SIG-M5 (cell line): ENCODE data around the gene ARID3C.

Experiments
- DNase-seq: peaks from one replicate; lab custom pipeline; 2025; lab: John Stamatoyannopoulos, UW

The ARID3C gene

DNA sequence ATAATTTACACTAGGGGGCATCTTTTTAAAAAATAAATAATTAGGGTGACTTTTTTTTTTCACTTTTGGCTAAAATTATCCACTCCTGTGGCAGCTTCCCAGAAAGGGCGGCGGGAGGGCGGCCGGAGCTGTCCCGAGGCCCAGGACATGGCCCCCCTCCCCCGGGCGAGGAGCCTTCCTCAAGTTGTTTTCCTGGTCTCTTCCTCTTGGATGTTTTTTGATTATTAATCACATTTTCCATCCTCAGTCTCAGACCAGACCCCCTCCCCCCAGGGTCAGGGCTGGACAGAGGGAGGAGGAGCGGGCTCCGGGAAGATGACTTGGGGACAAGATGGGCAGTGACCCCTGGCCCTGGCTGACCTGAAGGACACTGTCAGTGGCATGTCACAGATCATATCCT is 34.7 kb downstream of the ARID3C start:
- no peak for DNase-seq

DNA sequence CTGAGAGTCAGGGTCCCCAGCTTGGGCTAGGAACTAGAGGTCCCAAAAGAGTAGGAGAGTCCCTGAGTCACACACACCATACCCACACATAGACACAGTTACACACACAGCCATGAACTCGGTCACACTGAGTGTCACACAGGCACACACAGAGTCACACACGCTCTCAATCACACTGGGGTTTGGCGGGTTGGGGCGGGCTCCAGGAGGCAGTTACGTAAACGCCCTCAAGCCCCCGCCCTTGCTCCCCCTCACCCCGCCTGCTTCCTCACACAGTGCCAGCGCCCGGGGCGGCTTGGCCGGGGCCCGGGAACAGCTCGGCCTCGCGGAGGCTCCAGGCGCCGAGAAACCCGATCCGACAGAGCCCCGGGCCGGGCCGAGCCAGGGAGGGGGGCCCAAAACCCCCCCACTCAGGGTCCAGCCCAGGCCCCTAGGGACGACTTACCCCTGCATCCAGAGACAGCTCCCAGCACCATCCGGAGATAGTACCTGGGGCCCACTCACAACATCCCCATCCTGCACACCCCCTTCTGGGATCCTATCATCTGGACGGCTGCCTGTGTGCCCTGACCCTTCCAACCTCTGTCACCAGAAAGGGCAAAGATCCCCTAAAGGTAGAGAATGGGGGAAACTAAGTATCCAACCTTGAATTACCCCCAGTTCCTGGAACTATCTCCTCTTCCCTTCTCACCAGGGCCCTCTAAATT is 35.8 kb downstream of the ARID3C start:
- DNase-seq, result no peak

DNA sequence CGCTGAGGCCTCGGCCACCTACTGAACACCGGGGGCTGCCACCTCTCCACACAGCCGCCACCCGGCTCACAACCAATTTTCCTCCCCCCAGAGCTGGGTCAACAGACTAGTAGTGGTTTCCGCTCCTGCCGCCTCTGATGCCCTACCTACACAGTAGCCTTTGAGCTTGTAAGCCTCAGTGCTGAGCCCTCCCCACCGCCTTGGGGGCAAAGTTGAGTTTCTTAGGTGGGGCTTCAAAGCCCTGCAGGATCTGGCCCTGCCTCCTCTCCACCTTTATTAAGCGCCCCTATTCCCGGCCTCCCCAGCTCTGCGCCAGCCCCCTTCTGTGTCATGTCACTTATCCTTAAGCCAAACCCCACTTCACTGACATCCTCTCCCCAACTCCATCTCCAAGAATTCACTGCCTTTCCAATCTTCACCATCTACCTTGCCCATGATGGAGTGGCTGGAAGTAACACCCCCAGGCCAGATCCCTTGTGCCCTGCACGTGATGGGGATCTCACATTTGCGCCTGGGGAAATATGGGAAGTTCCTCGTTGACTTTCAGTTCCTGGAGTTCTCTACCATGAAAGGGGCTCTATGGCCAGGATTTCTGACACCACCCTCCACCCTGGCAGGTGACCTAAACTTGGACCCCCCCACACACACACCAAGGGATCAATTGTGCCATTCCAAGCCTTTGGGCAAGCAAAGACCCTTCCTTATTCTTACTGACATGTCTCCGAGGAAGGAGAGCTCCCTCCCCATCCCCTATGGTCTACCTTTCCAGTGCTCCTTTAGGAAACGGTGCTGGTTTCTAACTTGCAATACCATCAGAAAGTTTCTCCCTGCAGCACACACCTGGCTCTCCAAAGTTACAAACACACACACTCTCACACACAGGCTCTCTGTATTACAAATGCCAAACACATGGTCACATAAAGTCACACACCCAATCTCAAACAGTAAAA is 36.7 kb downstream of the ARID3C start:
- DNase-seq, result no peak

DNA sequence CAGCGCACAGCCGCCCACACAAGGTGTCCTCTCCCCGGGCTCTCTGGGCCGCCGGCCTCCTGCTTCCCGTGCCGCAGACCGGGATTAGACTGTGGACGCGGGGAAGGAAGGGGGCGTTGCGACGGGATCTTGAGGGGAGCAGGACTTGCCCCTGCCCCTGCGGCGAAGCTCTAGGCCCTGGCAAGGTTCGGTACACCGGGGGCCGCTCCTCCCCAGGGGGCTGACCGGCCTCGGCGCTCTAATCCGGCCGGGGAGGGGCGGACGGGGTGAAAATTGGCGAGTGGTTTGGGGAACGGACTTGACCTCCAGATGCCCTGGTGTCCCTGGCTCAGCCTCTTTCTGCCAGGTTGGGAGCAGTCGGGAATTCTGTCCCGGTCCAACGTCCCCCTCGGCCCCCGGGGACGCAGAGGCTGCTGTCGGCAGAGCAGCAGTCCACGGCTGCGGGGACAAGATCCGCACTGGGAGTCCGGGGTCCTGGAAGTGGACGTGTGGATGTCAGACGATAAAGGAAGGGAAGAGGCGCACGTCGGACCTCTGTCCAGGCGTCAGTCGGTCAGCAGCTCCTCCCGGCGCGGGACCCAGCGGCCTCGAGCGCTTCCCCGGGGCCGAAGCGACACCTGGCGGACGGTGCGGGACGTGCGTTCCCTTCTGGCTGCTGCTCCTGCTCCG is 37.5 kb downstream of the ARID3C start:
- no peak for DNase-seq

DNA sequence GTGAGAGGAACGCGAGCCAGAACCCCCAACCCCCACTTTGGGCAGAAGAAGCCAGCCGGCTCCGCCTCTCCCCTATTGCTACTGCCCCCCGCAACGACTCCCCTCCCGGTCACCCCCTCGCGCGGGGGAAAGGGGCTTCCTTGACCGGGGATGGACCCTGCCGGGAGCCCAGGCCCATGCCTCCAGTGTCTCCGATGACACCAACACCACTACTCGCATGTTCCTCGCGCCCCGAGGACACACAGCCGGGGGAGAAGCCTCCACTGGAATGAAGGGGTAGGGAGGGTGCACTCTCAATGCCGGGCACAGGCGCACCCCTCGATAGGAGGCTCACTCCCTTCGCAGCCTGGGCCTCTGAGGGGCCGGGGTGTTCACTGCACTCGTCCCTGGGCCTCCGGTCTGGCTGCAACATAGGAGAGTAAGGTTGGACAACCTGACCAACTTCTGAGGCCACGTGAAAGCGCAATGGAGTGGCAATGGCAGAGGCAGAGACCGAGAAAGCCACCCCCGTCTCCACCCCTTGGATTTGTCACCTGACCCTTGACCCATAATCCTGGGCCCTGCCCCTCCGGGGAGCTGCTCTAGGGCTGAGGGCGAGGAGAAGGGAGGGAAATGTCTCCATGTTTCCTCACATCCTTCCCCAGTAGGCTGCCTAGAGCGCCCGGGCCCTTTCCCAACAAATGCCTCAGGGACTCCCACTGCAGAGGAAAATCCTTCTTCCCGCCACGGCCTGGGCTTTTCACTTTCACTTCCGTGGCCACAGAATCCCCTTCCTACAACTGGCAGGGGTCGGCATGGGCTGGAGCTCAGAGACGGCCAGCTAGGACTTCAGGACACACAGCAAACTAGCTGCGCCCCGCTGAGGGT is 38.3 kb downstream of the ARID3C start:
- no peak for DNase-seq

DNA sequence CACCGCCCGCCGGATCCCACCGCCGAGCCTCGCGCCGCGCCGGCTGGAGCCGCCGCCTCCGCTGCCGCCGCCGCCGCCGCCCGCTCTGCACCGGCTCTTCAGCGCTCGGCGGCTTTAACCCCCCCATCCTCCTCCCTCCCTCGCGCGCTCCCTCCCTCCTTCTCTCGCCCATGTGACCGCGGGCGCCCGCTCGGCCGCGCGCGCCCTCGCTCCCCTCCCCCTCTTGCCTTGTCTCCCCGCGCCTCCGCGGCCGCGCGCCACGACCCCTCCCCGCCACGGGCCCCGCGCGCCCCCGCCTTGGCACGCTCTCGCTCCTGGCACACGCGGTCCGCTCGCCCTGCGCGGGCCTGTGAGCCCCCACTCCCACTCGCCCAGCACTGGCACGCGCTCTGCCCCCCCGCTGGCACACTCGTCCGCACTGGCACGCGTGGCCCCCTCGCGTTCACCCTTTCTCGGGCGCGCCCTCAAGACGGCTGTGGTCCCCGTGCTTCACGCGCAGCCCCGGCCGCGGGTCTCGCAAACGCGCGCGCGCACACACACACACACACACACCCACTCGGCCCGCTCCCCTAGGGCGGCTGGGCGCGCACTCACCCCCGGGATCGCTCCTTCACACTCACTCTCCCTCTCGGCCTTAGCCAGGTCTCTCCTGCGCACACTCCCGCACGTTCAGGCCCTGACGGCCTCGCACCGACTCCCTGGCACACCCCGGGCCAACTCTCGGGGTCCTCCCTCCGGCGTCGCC is 39.1 kb downstream of the ARID3C start, which contains the start of gene CNTFR:
TSS of gene CNTFR (minus strand) at position 89 of the 745 bp plus-strand sequence. CDS start 20,743 bp downstream, outside the sequence.
- DNase-seq, result no peak

DNA sequence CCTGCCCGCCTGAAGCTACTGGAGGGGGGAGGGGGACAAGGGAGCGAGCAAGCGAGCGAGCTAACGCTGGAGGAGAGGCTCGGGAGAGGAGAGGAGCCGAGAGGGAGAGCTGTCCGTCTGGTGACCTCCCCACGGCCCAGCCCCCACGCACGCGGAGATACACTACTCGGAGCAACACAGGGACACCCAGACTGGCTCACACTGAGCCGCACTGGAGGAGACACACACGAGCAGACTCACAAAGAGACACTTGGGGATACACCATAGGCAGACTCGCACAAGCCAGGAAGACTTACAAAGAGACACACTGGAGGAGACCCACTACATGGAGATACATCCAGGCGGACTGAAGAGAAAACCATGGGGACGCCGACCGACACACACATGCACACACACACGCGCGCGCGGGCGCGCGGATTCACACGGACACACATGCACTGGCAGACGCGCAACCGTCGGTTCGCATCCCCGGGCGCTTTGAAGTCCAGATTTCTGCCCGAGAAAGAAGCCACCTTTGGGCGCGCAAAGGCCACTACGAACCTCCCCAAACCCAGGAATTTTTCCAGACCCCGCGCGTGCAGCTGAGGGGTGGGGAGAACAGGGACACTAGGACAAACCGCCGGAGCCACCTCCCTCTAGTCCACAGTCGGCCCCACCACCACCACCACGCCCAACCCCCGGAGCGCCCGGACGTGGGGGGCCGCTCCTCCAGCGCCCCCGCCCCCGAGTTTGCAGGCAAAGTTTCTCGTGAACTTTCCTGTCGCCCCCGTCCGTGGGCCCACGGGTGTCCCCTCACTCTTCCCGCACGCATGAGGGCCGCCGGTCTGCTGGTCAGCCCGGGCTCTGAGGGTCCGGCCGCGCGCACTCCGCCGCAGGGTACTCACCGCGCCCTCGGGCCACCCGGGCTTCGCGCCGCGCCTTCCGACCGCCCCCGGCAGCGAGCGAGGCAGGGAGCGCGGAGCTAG is 39.9 kb downstream of the ARID3C start:
- DNase-seq, result no peak

DNA sequence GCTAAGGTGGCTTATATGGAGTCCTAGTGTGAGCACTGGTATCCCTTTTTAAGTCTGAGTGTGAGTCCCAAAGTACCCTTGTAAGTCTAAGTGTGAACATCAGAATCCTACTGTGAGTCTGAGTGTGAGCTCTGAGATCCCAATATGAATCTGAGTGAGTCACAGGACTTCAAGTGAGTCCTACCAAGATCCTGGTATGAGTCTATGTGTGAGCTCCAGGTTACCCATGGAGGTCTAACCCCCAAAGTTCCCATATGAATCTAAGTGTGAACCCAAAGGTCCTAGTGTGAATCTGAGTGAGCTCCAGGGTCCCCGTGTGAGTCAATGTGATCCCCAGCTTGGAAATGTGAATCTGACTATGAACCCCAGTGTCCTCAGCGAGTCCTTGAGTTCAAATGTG is 41.6 kb downstream of the ARID3C start:
- DNase-seq, result no peak

DNA sequence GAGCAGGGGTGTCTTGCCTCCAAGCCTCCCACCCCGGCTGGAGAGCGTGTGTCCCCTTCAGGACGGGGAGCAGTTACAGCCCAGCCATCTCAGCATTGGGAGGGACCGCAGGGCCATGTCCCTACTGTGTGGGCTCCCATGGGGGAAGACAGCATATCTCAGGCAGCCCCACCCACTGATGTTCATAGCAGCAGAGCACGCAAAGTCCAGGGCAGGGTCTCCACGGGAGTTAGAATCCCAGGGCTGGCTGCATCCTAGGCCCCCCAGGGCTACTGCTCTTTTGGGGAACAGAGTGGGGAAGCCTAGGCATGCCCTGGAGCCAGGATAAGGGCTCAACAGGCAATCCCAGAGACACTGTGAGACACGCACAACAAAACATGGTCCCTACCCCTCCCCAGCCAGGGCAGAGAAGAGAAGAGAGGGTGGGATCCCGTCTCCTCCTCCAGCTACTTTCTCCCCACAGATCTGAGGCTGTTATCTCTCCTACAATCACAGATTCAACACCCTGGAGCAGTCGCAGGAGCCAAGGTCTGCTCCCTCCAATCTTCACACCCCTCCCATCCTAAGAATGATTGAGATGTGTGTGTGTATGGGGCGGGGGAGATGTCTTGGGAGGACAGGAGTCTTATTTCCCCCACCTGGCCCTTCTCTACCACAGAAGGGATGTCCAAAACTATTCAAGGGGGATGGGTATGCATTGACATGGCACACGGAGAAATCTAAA is 42.8 kb downstream of the ARID3C start:
- DNase-seq, result no peak

DNA sequence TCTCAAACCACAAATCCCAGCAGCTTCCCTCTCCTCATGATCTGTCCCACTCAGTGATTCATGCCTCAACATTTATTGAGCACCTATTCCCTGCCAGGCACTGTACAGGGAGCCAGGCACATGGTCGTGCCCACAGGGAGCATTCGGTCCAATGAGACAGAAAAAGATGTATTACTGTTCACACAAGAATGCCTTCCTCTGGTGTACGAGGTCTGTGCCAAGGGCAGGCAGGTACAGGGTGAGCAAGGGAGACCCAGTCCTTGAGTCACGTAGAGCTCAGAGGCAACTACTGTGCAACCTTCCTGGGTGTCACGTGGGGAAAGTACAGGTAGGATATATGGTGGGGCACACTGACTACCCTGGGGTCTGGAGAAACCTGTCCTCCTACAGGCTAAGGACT is 43.9 kb downstream of the ARID3C start:
- DNase-seq, result no peak

DNA sequence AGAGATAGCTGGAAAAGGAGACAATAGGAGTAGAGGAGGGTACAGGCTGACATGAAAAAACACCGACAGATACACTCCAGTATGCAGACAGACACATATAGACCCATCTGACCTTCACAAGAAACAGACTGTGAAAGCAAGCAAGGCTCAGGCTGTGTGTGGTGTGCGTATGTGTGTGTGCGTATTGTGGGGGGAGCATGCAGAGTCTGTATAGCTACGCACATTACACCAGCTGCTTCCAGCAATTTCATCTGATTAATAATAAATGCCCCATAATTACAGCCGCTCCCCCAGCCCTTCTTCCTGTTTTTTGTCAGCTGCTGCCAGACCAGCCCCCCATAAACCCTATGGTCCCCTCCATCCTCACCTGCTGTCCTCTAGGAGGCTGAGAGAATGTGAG is 46.1 kb downstream of the ARID3C start:
- no peak for DNase-seq

DNA sequence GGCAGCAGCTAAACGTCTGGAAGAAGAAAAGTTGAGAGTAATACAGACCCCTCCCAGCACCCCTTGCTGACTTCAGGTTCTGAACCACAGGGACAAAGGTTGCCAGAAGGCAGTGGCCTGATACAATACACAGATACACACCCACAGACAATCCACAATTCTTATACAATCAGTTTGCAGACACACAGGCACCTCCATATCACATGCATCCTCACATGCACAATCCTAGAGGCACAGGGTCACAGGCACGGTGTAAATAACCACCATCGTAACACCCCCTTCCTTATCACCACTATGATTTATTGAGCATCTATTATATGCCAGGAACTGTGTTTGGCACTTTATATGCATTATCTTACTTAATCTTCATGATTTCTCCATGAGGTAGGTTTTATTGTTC is 47.5 kb downstream of the ARID3C start:
- DNase-seq, result no peak

DNA sequence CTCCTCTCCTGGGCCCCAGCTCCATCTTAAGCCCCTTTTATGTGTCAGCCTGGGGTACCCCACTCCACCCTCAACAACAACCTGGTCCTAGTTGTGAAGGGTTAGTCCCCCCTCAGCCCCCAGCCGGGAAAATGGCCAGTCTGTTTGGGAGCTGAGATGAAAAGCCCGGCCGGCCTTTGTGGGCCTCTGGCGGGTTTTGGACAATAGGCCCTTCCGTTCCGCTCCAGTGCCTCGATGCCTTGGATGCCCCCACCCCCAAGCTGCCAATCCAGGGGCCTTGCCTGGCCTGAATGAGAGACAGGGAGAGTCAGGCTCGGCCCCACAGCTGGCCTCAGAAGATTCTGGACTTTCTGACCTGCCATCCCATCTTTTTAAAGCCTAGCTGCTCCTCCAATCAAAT is 48.5 kb downstream of the ARID3C start:
- DNase-seq, result no peak

DNA sequence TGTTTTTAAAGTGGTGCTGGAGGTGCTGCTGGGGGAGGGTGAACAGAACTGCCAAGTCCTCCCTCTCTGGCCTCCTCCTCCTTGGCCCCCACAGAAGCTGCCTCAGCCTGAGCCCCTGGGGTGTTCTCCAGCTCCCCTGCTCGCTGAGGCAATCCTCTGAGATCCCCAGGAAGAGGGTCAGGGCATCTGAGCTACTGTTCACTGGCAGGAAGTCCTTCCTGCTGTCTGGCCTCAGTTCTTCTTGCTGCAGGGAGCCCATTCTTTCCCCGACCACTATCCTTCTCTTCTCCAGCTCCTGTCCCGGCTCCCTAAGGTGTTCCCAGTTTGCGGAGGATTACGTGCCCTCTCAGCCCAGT is 49.1 kb downstream of the ARID3C start:
- DNase-seq, result no peak

DNA sequence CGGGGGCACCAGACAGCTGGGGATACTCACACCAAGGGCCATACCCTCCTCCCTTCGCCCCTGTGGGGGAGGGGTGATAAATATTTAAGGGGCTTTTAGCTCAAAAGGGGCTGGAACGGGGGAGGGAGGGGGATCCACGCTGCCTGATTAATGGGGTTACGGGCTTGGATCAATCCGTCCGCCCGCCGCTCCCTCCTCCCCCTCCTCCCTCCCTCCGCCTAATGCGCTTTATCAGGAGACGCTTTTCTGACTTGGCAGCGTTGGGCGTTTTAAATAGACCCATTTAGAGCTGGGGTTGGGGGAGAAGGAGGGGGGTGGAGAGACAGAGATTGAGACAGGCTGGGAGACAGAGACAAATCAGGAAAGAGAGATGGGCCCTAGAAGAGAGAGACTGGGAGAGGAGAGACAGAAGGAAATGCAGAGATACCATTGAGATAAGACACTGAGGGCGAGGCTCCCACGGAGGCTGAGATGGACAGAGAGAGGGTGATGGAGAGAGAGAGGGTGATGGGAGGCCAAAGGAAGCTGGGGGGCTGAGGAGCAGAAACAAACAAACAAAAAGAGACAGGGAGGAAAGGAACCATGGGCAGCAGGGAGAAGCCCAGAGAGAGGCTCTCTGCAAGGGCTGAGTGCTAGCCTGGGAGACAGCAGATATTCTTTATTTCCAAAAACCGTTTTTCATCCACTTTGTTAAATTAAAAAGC is 49.6 kb downstream of the ARID3C start:
- DNase-seq, result no peak

DNA sequence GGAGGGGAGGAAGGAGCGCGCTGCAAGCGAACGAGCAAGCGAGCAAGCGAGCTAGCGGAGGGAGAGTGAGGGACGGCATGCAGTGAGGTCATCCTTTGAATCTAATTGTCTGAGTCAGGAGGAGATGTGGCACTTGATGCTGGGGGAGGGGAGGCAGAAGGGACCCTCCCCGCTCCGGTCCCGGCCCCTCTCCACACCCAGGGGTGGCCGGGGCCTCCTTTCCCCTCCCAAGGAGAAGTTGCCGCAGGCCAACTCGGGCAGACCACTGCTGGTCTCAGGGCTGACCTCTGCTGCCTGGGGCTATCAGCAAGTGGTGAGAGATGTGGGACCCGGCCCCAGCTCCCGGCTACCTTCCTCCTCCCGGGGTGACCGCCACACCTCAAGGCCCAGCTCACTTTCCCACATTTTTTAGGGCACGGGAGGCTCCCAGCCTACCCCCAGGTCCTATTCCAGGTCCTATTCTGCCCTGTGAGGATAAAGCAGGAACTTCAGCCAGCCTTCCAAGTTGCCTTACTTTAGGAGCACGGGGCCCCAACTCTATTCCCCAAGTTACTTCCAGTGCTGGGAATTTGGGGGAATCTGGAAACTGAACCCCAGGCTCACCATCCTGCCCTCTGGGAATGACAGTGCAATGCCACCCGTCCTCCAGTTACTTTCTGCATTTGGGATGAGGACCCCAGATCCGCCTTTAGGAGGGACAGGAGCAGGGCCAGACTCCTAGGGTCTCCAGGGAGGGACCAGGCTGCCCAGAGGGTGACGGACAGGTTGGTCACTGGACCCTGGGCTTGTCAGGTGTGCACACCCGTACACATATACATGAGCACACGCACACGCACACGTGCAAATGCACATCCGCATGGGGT is 50.4 kb downstream of the ARID3C start:
- DNase-seq, result no peak

DNA sequence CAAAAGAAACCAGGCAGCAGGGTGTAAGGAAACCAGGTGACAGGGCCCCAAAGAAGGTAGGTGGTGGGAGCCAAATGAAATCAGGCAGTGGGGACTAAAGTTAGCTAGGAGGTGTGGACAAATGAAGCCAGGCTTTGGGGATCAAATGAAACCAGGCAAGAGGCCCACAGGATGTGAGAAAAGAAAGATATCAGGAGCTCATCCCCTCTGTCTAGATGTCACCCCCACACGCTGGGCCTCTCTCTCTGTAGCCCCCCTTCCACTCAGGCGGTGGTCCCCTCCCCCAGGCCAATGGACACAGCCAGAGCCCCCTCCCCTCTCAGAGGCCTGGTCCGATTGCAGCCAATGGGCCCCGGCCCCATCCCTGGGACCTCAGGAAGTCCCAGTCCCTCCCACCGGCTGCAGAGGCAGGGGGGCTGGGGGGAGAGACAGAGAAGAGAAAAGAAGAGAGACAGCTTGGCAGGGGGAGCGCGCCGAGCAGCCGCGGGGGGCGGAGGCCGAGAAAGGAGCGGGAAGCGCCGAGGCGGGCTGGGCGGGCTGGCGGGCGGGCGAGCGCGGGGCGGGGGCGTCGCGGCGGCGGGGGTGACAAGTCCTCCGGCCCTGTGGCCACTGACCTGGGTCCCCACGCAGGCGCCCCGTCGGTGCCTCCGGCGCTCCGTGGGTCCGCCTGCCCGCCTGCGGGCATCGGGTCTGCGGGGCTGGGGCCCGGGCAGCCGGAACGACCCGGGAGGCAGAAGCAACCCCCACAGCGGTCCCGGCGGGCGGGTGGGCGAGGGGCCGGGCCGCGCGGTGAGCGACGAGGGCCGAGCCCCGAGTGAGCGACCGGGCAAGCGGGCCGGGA is 51.2 kb downstream of the ARID3C start:
- DNase-seq, result no peak
